ENCODE results near the gene HAUS5.
"Not testable (repeated sequence)": the region's sequence is repeated elsewhere in the genome, so short reads cannot be mapped to it uniquely, and the experiment has no call there.

The HAUS5 gene

GRCh38 chr19:35596366-35596999, 16.1 kb upstream of the HAUS5 start:
- Histone ChIP-seq H3K4me2 (ENCODE audit: low read length) (no peak overlapping the region), H3K79me2 (ENCODE audit: low read length) (no peaks in the 10 kb centered on the region), H3K27ac (ENCODE audit: low read length) (no peak overlapping the region), H3K36me3 (replicated peaks; ENCODE audit: low read depth, low read length) (no peaks in the 10 kb centered on the region), H4K20me1 (ENCODE audit: insufficient read depth, low read length) (no peaks in the 10 kb centered on the region), H3K9me3 (ENCODE audit: insufficient read depth, low read length) (no peaks in the 10 kb centered on the region), H3K4me3 (ENCODE audit: low read length) (no peak overlapping the region), H3K9ac (ENCODE audit: low read length) (no peak overlapping the region), H3K27me3 (ENCODE audit: low read depth, low read length) (peaks cover 10% of the 10 kb centered on the region), H2AFZ (ENCODE audit: low read depth, low read length) (no peak overlapping the region), H3K4me1 (ENCODE audit: low read length) (no peaks in the 10 kb centered on the region)
- TF ChIP-seq EZH2phosphoT487 (IDR thresholded peaks at IDR 0.05; ENCODE audit: low read depth) (no peak), CTCF (IDR thresholded peaks at IDR 0.05; ENCODE audit: low read depth, low read length) (no peak)

GRCh38 chr19:35601971-35602370, 10.6 kb upstream of the HAUS5 start:
- Histone ChIP-seq H3K79me2 (ENCODE audit: low read length) (no peaks in the 10 kb centered on the region), H3K4me2 (ENCODE audit: low read length) (no peak overlapping the region), H3K9ac (ENCODE audit: low read length) (no peak overlapping the region), H2AFZ (ENCODE audit: low read depth, low read length) (no peak overlapping the region), H3K4me3 (ENCODE audit: low read length) (no peak overlapping the region), H3K4me1 (ENCODE audit: low read length) (no peaks in the 10 kb centered on the region), H3K9me3 (ENCODE audit: insufficient read depth, low read length) (no peaks in the 10 kb centered on the region), H3K36me3 (replicated peaks; ENCODE audit: low read depth, low read length) (no peaks in the 10 kb centered on the region), H3K27ac (ENCODE audit: low read length) (no peak overlapping the region), H3K27me3 (ENCODE audit: low read depth, low read length) (peaks cover 10% of the 10 kb centered on the region), H4K20me1 (ENCODE audit: insufficient read depth, low read length) (no peaks in the 10 kb centered on the region)
- no peak for TF ChIP-seq EZH2phosphoT487 (IDR thresholded peaks at IDR 0.05; ENCODE audit: low read depth)
- no peak for TF ChIP-seq CTCF (IDR thresholded peaks at IDR 0.05; ENCODE audit: low read depth, low read length)

- H3K4me2 ChIP-seq (ENCODE audit: low read length); H3K27me3 ChIP-seq (ENCODE audit: low read depth, low read length); H4K20me1 ChIP-seq (ENCODE audit: insufficient read depth, low read length); H3K9me3 ChIP-seq (ENCODE audit: insufficient read depth, low read length); H3K79me2 ChIP-seq (ENCODE audit: low read length); H3K9ac ChIP-seq (ENCODE audit: low read length); H2AFZ ChIP-seq (ENCODE audit: low read depth, low read length); H3K4me1 ChIP-seq (ENCODE audit: low read length); H3K27ac ChIP-seq (ENCODE audit: low read length); H3K4me3 ChIP-seq (ENCODE audit: low read length); H3K36me3 ChIP-seq (replicated peaks; ENCODE audit: low read depth, low read length): not testable (repeated sequence)
Observed at GRCh38 chr19:35604436-35604835, 8.1 kb upstream of the HAUS5 start.

- H3K27ac ChIP-seq (ENCODE audit: low read length); H3K9me3 ChIP-seq (ENCODE audit: insufficient read depth, low read length); H3K79me2 ChIP-seq (ENCODE audit: low read length); H2AFZ ChIP-seq (ENCODE audit: low read depth, low read length); H3K9ac ChIP-seq (ENCODE audit: low read length); H3K4me2 ChIP-seq (ENCODE audit: low read length); H3K4me3 ChIP-seq (ENCODE audit: low read length); H4K20me1 ChIP-seq (ENCODE audit: insufficient read depth, low read length); H3K27me3 ChIP-seq (ENCODE audit: low read depth, low read length); H3K36me3 ChIP-seq (replicated peaks; ENCODE audit: low read depth, low read length): not testable (repeated sequence)
- peaks cover 22% of the 10 kb centered on the region for H3K4me1 ChIP-seq (ENCODE audit: low read length)
Observed at GRCh38 chr19:35607170-35607569, 5.4 kb upstream of the HAUS5 start.

- no peak overlapping the region for H3K4me3 ChIP-seq (ENCODE audit: low read length)
- no peak overlapping the region for H3K27ac ChIP-seq (ENCODE audit: low read length)
- no peak overlapping the region for H2AFZ ChIP-seq (ENCODE audit: low read depth, low read length)
- H3K27me3 ChIP-seq (ENCODE audit: low read depth, low read length) = no peaks in the 10 kb centered on the region
- no peaks in the 10 kb centered on the region for H4K20me1 ChIP-seq (ENCODE audit: insufficient read depth, low read length)
- H3K4me2 ChIP-seq (ENCODE audit: low read length) = no peak overlapping the region
- no peaks in the 10 kb centered on the region for H3K36me3 ChIP-seq (replicated peaks; ENCODE audit: low read depth, low read length)
- no peak overlapping the region for H3K9ac ChIP-seq (ENCODE audit: low read length)
- no peaks in the 10 kb centered on the region for H3K79me2 ChIP-seq (ENCODE audit: low read length)
- TF ChIP-seq EZH2phosphoT487 (IDR thresholded peaks at IDR 0.05; ENCODE audit: low read depth) = no peak
- TF ChIP-seq CTCF (IDR thresholded peaks at IDR 0.05; ENCODE audit: low read depth, low read length) = no peak
- 0 out of 2 replicates have a peak, but pooled peaks cover 4% of the 10 kb centered on the region for H3K9me3 ChIP-seq (ENCODE audit: insufficient read depth, low read length)
- peaks cover 23% of the 10 kb centered on the region for H3K4me1 ChIP-seq (ENCODE audit: low read length)
Observed at GRCh38 chr19:35607661-35608060, 4.9 kb upstream of the HAUS5 start.

Measured in OCI-LY3 (cell line).